ENCODE data around the gene GPX2.

GRCh38 chr14:64973026-64973442 lies 30.5 kb upstream of the GPX2 start:
- TF ChIP-seq EZH2 (IDR thresholded peaks at IDR 0.05; ENCODE audit: insufficient read depth, poor library complexity, severe bottlenecking), result no peak
- TF ChIP-seq EZH2phosphoT487 (IDR thresholded peaks at IDR 0.05; ENCODE audit: insufficient read depth, low read depth), result no peak

Data from GM23248 (cell line).